ENCODE results near the gene CRBN.

The CRBN gene

GRCh38 chr3:3110299-3110630 lies 69.2 kb downstream of the CRBN start, which contains the start of gene IL5RA:
IL5RA (minus strand) TSS chr3:3110374; CDS start chr3:3104984, 5,390 bp downstream.
- DNase-seq (ENCODE audit: low read depth): no peak

GRCh38 chr3:3109407-3110298 lies 69.8 kb downstream of the CRBN start:
- DNase-seq (ENCODE audit: low read depth): no peak

GRCh38 chr3:3107858-3108257 lies 71.6 kb downstream of the CRBN start:
- DNase-seq (ENCODE audit: low read depth): no peak

- no peak for DNase-seq (ENCODE audit: low read depth)
Observed at GRCh38 chr3:3107181-3107580, 72.3 kb downstream of the CRBN start.

GRCh38 chr3:3105815-3106214 lies 73.7 kb downstream of the CRBN start:
- no peak for DNase-seq (ENCODE audit: low read depth)

- no peak for DNase-seq (ENCODE audit: low read depth)
Observed at GRCh38 chr3:3105246-3105645, 74.2 kb downstream of the CRBN start.

GRCh38 chr3:3102751-3103150 lies 76.7 kb downstream of the CRBN start:
- DNase-seq (ENCODE audit: low read depth): no peak

GRCh38 chr3:3101660-3102458 lies 77.6 kb downstream of the CRBN start:
- no peak for DNase-seq (ENCODE audit: low read depth)

Measured in HS-5 (cell line).